DLD1 (cell line): ENCODE measurements around the gene EARS2.
"Not testable (repeated sequence)": the region's sequence is repeated elsewhere in the genome, so short reads cannot be mapped to it uniquely, and the experiment has no call there.

Experiments used
- in situ Hi-C: cut with HindIII; loops from 2 replicates; pipeline ENCODE4 v1.10.0; 2017; ENCODE audit warnings: low sequenced_read_pairs

The EARS2 gene

GRCh38 chr16:23556881-23557778 lies at the start of gene EARS2, which contains the start of gene UBFD1:
Gene EARS2, minus strand, starts transcription at chr16:23557350. Its CDS starts 7 bp downstream, at chr16:23557343.
Gene UBFD1, plus strand, starts transcription at chr16:23557727. Its CDS starts 16 bp downstream, at chr16:23557743.
- in situ Hi-C loops = no loop called here

- in situ Hi-C loops = no loop called here
These were observed 40.0 kb upstream of the EARS2 start for GRCh38 chr16:23597003-23597756.

DNA sequence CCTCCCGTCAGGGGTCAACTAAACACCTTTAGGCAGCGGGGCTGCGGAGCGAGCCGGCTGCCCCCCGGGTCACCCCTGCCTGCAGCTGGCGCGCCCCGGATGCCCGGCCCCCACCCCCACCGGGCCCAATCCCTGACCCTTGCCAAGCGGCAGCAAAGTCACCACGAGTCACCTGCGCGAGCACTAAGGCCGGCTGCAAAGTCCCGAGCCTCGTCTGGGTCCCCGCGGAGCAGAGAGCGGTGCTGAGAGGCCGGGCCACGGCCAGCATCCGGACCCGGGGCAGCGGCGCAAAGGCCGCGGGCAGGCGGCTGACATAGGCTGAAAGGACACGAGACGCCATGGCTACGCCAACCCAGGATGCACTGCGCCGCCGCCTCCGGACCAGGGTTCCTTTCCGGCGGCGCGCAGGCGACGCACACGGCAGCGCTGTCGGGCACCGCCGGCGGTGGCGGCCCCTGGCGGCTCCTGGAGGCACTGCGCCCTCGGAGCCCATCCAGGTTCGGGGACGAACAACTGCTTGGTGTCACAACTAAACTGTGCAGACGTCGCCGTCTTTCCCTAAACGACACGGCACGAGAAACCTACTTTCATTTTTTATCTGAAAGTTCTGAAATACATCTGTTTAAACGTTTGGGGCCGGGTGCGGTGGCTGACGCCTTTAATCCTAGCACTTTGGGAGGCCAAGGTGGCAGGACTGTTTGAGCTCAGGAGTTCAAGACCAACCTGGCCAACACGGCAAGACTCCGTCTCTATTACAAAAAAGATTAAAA lies 39.0 kb upstream of the EARS2 start, which contains the start of gene NDUFAB1:
TSS of gene NDUFAB1 (minus strand) at position 366 of the 770 bp plus-strand sequence. CDS start at position 340, 26 bp downstream.
- in situ Hi-C loops = no loop called here

DNA sequence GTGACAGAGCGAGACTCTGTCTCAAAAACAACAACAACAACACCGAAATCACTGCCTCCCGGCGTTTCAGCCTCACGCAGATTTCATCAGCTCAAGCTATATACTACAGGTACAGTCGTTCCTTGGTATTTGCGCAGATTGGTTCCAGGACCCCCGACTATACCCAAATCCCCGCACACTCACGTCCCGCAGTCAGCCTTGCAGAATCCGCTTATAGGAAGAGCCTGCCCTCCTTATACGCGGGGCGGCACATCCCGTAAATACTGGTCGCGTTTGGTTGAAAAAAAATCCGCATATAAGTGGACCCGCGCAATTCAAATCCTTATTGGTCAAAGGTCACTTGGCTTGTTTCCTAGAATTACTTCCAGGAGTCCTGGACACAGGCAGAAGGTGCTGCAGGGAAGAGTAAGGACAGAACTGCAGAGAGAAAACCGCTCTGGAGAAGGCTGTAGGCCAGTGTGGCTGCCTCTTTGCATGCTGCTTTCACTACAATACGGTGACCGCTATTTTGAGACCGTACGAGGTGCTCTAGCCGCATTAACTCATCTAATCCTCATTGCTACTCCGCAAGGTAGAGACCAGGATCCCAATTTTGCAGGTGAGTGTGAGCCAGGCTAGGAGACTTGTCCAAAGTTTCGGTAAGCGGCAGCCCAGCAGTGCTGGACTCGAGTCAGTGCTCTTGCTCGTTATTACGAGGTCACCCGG lies 38.2 kb upstream of the EARS2 start:
- in situ Hi-C loops = no loop called here

DNA sequence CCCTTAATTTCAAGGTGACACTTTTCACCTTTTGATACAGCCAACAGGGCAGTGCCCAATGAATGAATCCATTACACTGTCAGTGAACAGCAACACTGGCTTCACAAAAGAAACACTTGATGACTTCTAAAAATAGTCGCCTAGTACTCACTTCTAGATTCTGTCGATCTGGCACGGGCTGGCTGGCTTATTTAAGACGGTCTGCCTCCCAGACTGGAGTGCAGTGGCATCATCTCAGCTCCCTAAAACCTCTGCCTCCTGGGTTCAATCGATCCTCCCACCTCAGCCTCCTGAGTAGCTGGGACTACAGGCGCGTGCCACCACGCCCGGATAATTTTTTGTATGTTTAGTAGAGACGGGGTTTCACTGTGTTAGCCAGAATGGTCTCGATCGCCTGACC lies 37.0 kb upstream of the EARS2 start:
- in situ Hi-C loops = no loop called here

GRCh38 chr16:23590181-23590580 lies 33.0 kb upstream of the EARS2 start:
- in situ Hi-C loops = no loop called here

GRCh38 chr16:23587726-23588125 lies 30.6 kb upstream of the EARS2 start:
- in situ Hi-C loops = no loop called here

- in situ Hi-C loops = no loop called here
These were observed 27.3 kb upstream of the EARS2 start for GRCh38 chr16:23584186-23585076.

DNA sequence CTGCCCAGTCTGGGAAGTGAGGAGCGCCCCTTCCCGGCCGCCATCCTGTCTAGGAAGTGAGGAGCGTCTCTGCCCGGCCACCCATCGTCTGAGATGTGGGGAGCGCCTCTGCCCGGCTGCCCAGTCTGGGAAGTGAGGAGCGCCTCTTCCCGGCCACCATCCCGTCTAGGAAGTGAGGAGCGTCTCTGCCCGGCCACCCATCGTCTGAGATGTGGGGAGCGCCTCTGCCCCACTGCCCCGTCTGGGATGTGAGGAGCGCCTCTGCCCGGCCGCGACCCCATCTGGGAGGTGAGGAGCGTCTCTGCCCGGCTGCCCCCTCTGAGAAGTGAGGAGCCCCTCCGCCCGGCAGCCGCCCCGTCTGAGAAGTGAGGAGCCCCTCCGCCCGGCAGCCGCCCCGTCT lies 26.1 kb upstream of the EARS2 start:
- in situ Hi-C loops = not testable (repeated sequence)

GRCh38 chr16:23581764-23582163 lies 24.6 kb upstream of the EARS2 start:
- in situ Hi-C loops = no loop called here

GRCh38 chr16:23580391-23580790 lies 23.2 kb upstream of the EARS2 start:
- in situ Hi-C loops = no loop called here

DNA sequence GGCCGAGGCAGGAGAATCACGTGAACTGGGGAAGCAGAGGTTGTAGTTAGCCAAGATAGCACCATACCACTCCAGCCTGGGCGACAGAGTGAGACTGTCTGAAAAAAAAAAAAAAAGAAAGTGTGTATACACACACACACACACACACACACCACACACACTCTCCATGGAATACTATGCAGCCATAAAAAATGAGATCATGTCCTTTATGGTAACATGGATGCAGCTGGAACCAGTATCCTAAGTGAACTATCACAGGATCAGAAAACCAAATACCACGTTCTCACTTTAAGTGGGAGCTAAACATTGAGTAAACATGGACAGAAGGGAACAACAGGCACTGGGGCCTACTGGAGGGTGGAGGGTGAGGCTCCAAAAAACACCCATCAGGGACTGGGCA lies 22.2 kb upstream of the EARS2 start:
- in situ Hi-C loops = no loop called here

DNA sequence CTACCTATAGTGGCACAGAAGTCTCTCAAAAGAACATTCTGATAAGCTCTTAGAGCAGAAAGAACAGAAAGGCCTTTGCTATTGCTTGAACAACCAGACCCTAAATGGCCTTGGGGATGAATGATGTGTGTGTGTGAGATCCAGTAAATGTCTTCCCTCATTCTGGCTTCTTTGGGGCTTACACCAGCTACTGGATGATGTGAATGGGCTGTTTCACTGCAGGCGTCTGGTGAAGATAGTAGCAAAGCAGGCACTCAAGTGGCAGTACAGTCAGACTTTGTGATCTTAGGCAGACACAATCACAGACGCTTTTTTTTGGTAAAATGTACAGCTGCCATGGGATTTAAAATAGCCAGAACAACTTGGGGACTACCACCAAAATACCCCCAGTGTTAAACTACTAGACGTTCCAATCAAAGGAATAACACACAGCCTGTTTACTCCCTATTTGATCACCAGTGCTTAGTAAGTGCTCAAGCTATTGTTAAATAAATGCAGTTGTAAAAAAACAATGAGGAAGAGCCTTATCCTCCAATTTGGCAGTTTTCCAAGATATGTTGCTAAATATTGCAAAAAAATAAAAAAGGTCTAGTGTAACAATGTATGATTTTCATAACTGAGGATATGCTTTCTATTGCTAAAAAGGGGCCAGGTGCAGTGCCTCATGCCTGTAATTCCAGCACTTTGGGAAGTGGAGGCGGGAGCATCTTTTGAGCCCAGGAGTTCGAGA lies 21.1 kb upstream of the EARS2 start:
- in situ Hi-C loops = no loop called here

DNA sequence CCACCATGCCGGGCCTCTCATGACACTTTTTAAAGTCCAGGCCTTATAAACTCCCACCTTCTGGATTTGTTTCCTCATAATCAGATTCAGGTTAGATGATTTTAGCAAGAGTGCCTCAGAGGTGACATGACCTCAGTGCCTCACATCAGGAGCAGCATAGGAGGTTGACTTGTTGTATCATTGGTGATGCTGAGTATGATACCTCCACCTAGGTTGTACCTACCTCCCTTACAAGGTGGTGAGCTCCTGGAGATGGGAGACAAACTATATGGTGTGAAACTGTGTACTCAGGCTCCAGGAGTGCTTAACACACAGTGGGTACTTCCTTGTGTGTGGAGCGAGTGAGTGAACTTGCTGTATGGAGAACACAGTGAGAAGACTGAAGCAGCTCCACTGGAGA lies 20.3 kb upstream of the EARS2 start:
- in situ Hi-C loops = no loop called here

GRCh38 chr16:23575834-23576233 lies 18.7 kb upstream of the EARS2 start:
- in situ Hi-C loops = no loop called here

DNA sequence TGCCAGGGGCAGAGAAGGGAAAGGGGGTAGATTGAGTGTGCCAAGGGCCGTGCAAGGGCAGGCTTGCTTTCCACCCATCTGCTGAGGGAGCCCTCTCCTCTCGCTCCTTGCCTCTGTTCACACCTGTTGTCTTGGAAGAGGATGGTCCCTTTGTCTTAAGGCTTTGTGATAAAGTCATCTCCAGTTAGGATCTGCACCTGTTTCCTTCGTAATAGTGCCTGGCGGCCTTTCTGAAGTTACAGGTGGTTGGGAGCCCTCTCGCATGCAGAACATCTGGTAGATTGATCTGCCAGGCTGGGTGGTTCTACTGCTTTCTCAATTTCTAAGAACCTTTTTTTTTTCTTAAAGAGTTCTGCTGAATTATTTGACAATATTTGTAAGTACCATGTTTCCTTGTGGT lies 16.7 kb upstream of the EARS2 start:
- in situ Hi-C loops = no loop called here

DNA sequence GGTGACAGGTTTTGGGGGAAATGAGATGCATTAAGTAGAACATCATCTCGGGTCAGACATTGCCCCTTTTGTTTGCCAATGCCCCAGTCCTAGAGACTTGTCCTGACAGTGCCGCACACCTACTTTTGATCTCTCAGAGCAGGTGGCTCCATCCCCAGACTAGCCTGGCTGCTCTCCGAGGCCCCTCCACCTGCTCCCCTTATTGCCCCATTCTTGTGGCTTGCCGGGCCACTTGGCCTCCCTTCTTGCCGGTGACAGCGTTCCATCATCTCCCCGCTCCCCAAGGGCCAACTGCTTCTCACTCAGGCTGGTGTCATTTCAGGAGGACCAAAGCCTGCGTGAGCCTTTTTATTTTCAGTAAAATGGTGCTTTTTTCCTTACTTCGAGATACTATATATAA lies 15.2 kb upstream of the EARS2 start:
- in situ Hi-C loops = no loop called here

GRCh38 chr16:23571895-23572294 lies 14.7 kb upstream of the EARS2 start:
- in situ Hi-C loops = no loop called here
